DMS153 treated with DMSO at 0.1 percent for 48 hours (cell line): ENCODE measurements around the gene OLFML2B.
A peak's percentile ranks its signal among the peaks of the same experiment; 100 is the strongest.
"Not testable (repeated sequence)": the region's sequence is repeated elsewhere in the genome, so short reads cannot be mapped to it uniquely, and the experiment has no call there.

ENCODE experiments used
- DNase-seq: peaks from one replicate; lab custom pipeline; 2025; ENCODE audit not compliant: unreplicated experiment; lab: John Stamatoyannopoulos, UW

Gene OLFML2B

GRCh38 chr1:162036163-162036562, 12.5 kb upstream of the OLFML2B start:
- no peak for DNase-seq

GRCh38 chr1:162035241-162035640, 11.6 kb upstream of the OLFML2B start:
- no peak for DNase-seq

- DNase-seq: no peak
Observed at GRCh38 chr1:162033428-162033827, 9.8 kb upstream of the OLFML2B start.

- DNase-seq: no peak
Observed at GRCh38 chr1:162030759-162031280, 7.2 kb upstream of the OLFML2B start.

GRCh38 chr1:162029157-162029556, 5.5 kb upstream of the OLFML2B start:
- peak; percentile 51 for DNase-seq

- DNase-seq: no peak
Observed at GRCh38 chr1:162028726-162029125, 5.1 kb upstream of the OLFML2B start.

- no peak for DNase-seq
Observed at GRCh38 chr1:162026881-162027280, 3.2 kb upstream of the OLFML2B start.

- DNase-seq: no peak
Observed at GRCh38 chr1:162025541-162025940, 1.9 kb upstream of the OLFML2B start.

- DNase-seq: no peak
Observed at GRCh38 chr1:162023181-162023546, 505 bp downstream of the OLFML2B start.

- DNase-seq: no peak
Observed at GRCh38 chr1:162022626-162023025, 1.0 kb downstream of the OLFML2B start.

GRCh38 chr1:162021124-162021523, 2.5 kb downstream of the OLFML2B start:
- no peak for DNase-seq

GRCh38 chr1:162020150-162020549, 3.5 kb downstream of the OLFML2B start:
- no peak for DNase-seq

GRCh38 chr1:162019446-162019845, 4.2 kb downstream of the OLFML2B start:
- no peak for DNase-seq

- DNase-seq: peak; percentile 55
Observed at GRCh38 chr1:162019006-162019405, 4.7 kb downstream of the OLFML2B start.

- no peak for DNase-seq
Observed at GRCh38 chr1:162018418-162018817, 5.3 kb downstream of the OLFML2B start.

GRCh38 chr1:162017791-162018190, 5.9 kb downstream of the OLFML2B start:
- DNase-seq: not testable (repeated sequence)

GRCh38 chr1:162016631-162017030, 7.0 kb downstream of the OLFML2B start:
- no peak for DNase-seq

GRCh38 chr1:162015196-162015595, 8.5 kb downstream of the OLFML2B start:
- DNase-seq: no peak

GRCh38 chr1:162014202-162014601, 9.5 kb downstream of the OLFML2B start:
- DNase-seq: no peak

GRCh38 chr1:162013289-162013688, 10.4 kb downstream of the OLFML2B start:
- no peak for DNase-seq

- no peak for DNase-seq
Observed at GRCh38 chr1:162011337-162012012, 12.2 kb downstream of the OLFML2B start.

- no peak for DNase-seq
Observed at GRCh38 chr1:162010175-162010506, 13.5 kb downstream of the OLFML2B start.

- no peak for DNase-seq
Observed at GRCh38 chr1:162009501-162010174, 14.0 kb downstream of the OLFML2B start.
